DMS114 treated with DMSO at 0.1 percent for 48 hours (cell line): ENCODE results near the gene BDKRB1.
"Not testable (repeated sequence)": the region's sequence is repeated elsewhere in the genome, so short reads cannot be mapped to it uniquely, and the experiment has no call there.

ENCODE experiments used
- DNase-seq: peaks from one replicate; lab custom pipeline; 2025; ENCODE audit not compliant: unreplicated experiment; lab: John Stamatoyannopoulos, UW

BDKRB1 gene

DNA sequence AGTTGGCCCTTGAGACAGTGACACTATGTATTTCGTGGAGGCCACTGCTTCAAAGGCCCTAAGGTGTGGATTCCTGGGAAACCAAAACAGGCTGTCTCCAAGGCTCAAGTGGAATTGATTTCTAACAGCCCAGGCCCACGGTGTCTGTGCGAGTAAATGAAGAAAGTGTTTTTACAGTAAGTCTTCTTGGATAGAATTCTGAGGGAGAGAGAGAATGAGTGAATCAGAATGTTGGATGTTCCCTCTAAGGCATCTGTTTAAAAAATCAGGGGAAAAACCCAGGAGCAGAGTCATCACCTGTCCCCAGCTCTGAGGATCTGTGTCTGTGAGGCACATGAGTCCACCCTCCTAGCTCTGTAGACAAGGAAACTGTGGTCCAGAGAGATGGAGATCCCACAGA, 22.3 kb upstream of the BDKRB1 start:
- no peak for DNase-seq

GRCh38 chr14:96235426-96235825, 20.6 kb upstream of the BDKRB1 start:
- DNase-seq, result no peak

- DNase-seq, result no peak
Measured at GRCh38 chr14:96237641-96238040, 18.4 kb upstream of the BDKRB1 start.

DNA sequence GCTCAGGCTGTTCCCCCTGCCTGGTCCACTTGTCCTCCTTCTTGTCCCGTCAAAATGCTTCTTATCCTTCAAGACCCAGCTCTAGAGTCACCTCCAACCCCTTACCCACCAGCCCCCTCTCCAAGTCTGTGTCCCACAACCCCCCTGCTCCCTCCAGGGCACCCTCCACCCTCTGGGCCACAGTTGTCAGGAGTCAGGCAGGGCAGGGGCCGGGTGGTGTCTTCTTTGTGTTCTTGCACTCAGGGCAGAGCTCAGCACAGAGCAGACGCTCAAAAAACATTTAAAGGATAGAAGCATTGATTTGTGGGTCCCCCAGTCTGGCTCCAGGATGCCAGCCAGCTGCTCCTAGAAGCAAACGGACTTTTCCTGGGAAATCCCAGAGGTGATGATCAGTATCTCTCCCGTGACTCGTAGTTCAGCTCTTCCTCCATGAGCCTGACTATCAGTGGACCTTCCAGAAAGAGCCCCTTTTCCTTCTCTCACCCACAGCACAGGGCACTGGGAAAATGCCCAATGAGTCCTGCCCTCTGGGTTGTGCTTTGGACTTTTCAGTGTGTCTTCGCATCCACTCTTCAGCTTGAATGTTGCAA, 17.2 kb upstream of the BDKRB1 start:
- DNase-seq, result no peak

GRCh38 chr14:96239711-96240141, 16.3 kb upstream of the BDKRB1 start:
- DNase-seq, result no peak

DNA sequence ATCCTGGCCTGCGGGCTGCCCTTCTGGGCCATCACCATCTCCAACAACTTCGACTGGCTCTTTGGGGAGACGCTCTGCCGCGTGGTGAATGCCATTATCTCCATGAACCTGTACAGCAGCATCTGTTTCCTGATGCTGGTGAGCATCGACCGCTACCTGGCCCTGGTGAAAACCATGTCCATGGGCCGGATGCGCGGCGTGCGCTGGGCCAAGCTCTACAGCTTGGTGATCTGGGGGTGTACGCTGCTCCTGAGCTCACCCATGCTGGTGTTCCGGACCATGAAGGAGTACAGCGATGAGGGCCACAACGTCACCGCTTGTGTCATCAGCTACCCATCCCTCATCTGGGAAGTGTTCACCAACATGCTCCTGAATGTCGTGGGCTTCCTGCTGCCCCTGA, 15.4 kb upstream of the BDKRB1 start:
- DNase-seq, result no peak

DNA sequence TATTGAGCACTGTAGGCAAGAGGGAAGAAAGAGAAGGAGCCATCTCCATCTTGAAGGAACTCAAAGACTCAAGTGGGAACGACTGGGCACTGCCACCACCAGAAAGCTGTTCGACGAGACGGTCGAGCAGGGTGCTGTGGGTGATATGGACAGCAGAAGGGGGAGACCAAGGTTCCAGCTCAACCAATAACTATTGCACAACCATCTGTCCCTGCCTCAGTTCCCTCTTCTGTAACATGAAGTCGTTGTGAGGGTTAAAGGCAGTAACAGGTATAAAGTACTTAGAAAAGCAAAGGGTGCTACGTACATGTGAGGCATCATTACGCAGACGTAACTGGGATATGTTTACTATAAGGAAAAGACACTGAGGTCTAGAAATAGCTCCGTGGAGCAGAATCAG, 13.9 kb upstream of the BDKRB1 start:
- DNase-seq, result no peak

DNA sequence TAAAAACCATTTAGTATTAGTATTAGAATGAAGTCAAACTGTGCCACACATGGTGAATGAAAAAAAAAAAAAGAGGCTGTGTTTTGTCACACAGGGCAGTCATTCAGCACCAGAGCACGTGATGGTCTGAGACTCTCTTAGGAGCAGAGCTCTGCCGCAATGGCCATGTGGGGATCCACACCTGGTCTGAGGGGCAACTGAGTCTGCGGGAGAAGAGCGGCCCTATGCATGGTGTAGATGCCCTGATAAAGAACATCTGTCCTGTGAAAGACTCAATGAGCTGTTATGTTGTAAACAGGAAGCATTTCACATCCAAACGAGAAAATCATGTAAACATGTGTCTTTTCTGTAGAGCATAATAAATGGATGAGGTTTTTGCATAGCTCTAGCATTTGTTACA, 12.2 kb upstream of the BDKRB1 start:
- DNase-seq, result no peak

GRCh38 chr14:96245074-96245473, 10.9 kb upstream of the BDKRB1 start:
- not testable (repeated sequence) for DNase-seq

DNA sequence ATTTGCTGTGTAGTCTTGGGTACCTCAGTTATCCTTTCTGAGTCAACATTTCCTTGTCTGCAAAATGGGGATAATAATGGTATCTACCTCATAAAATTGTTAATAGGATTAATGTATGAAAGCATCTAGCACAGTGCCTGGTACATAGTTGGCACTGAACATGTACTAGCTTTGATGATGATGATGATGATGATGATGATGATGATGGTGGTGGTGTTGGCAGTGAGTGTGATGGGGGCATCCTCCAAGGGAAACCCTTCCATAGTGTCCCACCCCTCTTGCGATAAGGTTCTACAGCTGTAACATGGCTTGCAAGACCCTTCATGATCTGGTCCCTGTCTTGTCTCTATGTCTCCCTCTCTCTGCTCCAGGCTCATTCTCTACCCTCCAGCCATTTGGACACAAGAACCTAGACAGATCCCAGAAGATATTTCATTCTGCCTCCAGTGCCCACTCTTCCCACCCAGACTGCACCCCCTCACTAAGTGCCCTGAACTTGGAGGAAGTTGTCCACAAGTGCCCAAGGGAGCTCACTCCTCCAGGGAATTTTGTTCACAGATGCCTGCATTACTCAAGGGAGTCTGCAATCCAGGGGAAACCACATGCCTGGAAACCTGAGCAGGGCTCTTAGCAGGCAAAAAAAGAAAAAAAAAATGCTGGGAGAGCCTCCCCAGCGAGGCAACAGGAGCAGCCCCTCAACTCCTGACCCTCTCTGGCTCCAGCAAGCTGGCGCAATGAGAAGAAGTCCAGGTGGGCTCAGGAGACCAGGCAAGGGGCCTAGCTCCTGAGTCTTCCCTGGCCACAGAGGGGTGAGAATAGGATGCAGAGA, 10.1 kb upstream of the BDKRB1 start:
- no peak for DNase-seq

DNA sequence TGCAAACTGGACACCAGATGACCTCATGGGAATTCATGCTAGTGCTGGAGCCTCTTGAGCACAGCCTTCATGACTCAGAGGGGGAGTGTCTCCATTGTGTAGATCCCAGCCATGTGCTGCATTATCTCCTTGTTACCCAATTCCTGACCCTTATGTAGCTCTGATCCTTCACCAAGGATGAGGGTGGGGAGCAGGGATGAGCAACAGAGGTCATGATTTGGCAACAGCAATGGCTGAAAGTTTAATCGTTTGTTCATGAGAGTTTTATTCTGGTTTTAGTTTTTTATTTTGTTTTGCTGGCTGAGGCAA, 9.5 kb upstream of the BDKRB1 start:
- no peak for DNase-seq

GRCh38 chr14:96247031-96247430, 9.0 kb upstream of the BDKRB1 start:
- no peak for DNase-seq

DNA sequence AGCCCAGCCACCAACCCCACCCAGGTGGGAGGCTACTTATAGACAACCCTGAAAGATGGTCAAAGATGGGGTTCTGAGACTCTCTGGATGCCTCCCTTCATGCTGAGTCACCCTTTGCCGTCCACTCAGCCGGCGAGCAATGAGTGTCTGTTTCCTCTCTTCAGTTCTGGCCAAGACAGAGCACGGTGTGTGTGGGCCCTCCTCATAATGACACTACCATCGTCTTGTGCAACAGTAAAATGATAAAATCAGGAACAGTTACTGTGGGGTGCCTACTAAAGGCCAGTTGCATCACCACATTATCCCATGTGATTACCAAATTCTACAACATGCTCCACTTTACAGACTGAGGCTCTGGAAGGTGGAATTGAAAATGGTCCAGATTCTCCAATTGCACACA, 7.0 kb upstream of the BDKRB1 start:
- DNase-seq, result no peak

GRCh38 chr14:96250485-96250884, 5.5 kb upstream of the BDKRB1 start:
- no peak for DNase-seq

- DNase-seq, result no peak
Measured at GRCh38 chr14:96251656-96252155, 4.3 kb upstream of the BDKRB1 start.

- DNase-seq, result no peak
Measured at GRCh38 chr14:96252323-96252998, 3.5 kb upstream of the BDKRB1 start.

DNA sequence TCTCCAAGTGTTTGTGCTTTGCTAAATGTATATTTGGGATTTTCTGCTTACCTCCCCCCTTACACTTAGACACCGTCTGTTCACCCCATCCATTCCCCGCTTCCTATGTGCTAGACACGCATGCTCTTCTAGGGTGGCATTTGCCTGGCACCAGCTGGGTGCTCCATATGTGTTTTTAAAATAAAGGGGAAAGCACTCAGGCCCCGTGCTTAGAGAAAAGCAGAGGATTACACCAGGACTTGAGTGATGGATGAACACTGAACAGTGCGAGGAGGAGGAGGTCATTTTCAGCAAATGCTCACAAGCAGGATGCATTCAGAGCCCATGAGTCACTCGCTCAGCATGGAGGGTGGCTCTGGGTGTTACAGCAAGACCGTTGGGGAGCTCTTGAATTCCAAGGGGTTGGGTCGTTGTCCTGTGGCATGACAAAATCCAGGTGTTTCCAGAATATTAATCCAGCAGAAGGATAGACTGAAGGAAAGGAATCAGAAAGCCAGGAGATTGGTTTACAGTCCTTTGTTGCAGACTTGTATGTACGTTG, 2.9 kb upstream of the BDKRB1 start:
- no peak for DNase-seq

GRCh38 chr14:96254687-96255086, 1.3 kb upstream of the BDKRB1 start:
- DNase-seq, result no peak

DNA sequence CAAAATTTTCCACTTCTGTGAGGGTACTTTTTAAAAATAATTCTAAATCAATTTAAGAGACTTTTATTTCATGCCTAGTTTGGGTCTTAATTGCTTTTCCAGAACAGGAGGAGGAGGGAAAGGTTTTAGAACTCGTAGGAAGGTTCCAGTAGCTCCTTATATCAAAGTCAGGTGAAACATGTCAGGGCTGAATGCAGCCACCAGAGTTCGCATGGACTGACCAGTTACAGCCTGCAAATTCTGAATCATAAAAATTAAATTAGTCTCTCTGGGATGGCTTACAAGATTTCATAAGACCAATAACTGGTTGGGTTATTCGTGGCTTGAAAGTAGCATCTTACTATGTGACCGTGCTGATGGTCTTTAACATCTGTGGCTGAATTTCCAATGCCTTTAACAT, 397 bp downstream of the BDKRB1 start:
- no peak for DNase-seq

DNA sequence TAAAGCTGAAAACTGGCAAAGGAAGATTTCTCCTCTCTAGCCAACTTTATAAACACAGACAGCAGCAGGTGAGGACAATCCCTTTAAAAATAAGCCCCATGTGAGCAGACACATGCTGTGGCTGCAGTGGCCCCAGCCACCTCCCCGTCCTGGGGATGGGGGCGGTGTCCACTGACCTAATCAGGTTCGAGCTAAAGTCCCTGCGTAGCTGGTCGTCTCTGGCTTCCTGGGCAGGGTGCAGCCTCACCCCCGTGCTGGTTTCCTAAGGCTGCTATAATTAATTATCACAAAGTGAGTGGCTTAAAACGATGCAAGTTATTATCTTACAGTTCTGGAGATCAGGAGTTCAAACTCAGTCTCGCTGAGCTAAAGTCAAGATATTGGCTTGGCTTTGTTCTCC, 1.0 kb downstream of the BDKRB1 start:
- DNase-seq, result no peak

DNA sequence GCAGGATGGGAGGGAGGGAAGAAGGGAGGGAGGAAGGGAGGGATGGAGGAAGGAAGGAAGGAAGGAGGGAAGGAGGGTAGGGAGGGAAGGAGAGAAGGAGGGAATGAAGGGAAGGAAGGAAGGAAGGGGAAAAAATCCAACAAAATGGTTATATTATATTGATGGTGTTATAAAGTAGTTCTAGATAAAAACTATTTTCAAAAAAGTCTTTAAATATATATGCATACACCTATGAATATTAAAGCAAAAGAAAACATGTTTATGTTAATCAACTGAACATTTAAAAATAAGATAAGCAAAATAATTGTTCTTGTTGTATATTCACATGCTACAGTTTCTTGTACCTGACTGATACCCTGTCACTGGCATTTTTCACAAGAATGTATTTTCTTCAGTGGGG, 1.9 kb downstream of the BDKRB1 start:
- no peak for DNase-seq

DNA sequence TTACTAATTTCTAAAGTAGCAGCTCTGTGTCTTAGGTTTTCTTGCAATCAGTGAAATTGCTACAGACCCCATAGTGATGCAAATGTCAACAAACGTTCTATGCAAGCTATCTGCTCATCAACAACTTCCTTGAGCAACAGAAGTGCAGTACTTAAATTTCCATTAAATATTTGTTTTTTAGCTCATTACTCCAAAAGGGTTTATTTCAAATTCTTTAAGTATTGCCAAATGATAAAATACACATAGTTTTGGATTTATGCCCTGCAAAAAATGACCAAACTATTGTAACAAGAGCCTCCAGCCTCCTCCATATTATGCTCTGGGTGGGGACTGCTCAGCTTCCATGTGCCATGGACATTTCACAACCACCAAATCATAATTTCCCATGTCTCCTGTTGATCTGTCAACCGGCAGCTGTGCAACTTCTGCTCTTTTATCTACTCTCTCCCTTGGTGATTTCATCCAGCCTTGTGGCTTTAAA, 4.4 kb downstream of the BDKRB1 start:
- no peak for DNase-seq
